Bronchial epithelial cell (primary cell): ENCODE results near the gene SNPH. TPM values are rescaled to one million over a fixed set of nuclear protein-coding genes. Genes with fewer than 3 reads are reported as not detected.

Source experiments
- DNase-seq: peaks from one replicate; pipeline ENCODE4 v3.0.0-alpha.2; 2010; ENCODE audit warnings: low read depth
- FAIRE-seq: peaks from 2 replicates; lab custom pipeline; 2011; peaks lifted over from hg19 to GRCh38; lab: Jason Lieb, UNC
- H3K27me3 ChIP-seq: 2 replicates; pipeline ENCODE4 v1.5.1; 2011; ENCODE audit warnings: low read length; ENCODE audit not compliant: control insufficient read depth, insufficient read depth
- H3K36me3 ChIP-seq: 2 replicates; pipeline ENCODE4 v1.5.1; 2011; ENCODE audit warnings: low read length; ENCODE audit not compliant: control insufficient read depth, insufficient read depth
- H3K4me3 ChIP-seq: 2 replicates; pipeline ENCODE4 v1.5.1; 2011; ENCODE audit warnings: mild to moderate bottlenecking, low read depth, low read length, control low read depth
- total RNA-seq: library from RNA; depleted of rRNA; stranded (reverse); fragments of >200 nt; gene quantifications from 2 replicates; pipeline ENCODE4 v1.2.1, GENCODE V29; 2014
- TF ChIP-seq, protein P1 (sequence below): IDR thresholded peaks from 2 replicates; pipeline ENCODE4 v1.5.1; 2011; ENCODE audit warnings: mild to moderate bottlenecking, moderate library complexity, low read length, control low read depth, inconsistent platforms; ENCODE audit not compliant: insufficient read depth, severe bottlenecking

Gene SNPH
- total RNA-seq, 1 donor from 2014 or later = 1.8 TPM

DNA sequence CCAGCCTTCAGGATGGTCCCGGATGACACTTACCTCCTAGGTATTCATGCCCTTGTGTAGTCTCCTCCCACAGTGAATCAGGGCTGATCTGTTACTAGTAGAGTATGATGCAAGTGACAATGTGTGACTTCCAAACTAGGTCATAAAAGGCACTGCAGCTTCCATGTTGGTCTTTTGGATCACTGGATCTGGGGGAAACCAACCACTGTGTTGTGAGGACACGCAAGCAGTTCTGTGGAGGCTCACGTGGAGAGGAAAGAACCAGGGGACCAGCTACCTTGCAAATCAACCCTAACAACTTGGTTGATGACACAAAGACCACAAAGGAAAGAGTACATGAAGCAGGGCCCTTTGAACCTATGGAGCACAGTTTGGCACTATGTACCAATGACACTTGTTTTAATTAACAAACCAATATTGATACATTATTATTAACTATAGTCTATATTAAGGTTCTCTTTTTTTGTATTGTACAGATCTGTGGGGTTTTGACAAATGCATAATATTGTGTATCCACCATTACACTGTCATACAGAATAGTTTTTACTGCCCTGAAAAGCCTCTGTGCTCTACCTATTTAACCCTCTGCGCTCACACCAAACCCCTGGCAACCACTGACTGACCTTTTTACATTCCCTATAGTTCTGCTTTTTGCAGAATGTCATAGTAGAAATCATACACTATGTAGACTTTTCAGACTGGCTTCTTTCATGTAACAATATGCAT lies 79.1 kb downstream of the SNPH start:
- Histone ChIP-seq H3K4me3 (no peak overlapping the region), H3K36me3 (no peaks in the 10 kb centered on the region), H3K27me3 (no peaks in the 10 kb centered on the region)
- FAIRE-seq (no peak), DNase-seq (peak; percentile 42)
- TF ChIP-seq, protein P1, sequence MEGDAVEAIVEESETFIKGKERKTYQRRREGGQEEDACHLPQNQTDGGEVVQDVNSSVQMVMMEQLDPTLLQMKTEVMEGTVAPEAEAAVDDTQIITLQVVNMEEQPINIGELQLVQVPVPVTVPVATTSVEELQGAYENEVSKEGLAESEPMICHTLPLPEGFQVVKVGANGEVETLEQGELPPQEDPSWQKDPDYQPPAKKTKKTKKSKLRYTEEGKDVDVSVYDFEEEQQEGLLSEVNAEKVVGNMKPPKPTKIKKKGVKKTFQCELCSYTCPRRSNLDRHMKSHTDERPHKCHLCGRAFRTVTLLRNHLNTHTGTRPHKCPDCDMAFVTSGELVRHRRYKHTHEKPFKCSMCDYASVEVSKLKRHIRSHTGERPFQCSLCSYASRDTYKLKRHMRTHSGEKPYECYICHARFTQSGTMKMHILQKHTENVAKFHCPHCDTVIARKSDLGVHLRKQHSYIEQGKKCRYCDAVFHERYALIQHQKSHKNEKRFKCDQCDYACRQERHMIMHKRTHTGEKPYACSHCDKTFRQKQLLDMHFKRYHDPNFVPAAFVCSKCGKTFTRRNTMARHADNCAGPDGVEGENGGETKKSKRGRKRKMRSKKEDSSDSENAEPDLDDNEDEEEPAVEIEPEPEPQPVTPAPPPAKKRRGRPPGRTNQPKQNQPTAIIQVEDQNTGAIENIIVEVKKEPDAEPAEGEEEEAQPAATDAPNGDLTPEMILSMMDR = no peak

- H3K4me3 ChIP-seq = no peak overlapping the region
- H3K27me3 ChIP-seq = no peaks in the 10 kb centered on the region
- H3K36me3 ChIP-seq = no peaks in the 10 kb centered on the region
- DNase-seq (no peak), FAIRE-seq (no peak)
- TF ChIP-seq, protein P1 = no peak
Observed at GRCh38 chr20:1345756-1346093, 79.6 kb downstream of the SNPH start.

GRCh38 chr20:1346315-1346969 lies 80.3 kb downstream of the SNPH start:
- no peak overlapping the region for H3K4me3 ChIP-seq
- TF ChIP-seq, protein P1 = no peak
- DNase-seq = no peak
- no peaks in the 10 kb centered on the region for H3K27me3 ChIP-seq
- FAIRE-seq = no peak
- no peaks in the 10 kb centered on the region for H3K36me3 ChIP-seq

GRCh38 chr20:1353956-1354355 lies 87.9 kb downstream of the SNPH start:
- no peak for FAIRE-seq
- H3K27me3 ChIP-seq = no peaks in the 10 kb centered on the region
- TF ChIP-seq, protein P1 = no peak
- no peak overlapping the region for H3K4me3 ChIP-seq
- H3K36me3 ChIP-seq = peaks cover 12% of the 10 kb centered on the region
- DNase-seq = no peak

DNA sequence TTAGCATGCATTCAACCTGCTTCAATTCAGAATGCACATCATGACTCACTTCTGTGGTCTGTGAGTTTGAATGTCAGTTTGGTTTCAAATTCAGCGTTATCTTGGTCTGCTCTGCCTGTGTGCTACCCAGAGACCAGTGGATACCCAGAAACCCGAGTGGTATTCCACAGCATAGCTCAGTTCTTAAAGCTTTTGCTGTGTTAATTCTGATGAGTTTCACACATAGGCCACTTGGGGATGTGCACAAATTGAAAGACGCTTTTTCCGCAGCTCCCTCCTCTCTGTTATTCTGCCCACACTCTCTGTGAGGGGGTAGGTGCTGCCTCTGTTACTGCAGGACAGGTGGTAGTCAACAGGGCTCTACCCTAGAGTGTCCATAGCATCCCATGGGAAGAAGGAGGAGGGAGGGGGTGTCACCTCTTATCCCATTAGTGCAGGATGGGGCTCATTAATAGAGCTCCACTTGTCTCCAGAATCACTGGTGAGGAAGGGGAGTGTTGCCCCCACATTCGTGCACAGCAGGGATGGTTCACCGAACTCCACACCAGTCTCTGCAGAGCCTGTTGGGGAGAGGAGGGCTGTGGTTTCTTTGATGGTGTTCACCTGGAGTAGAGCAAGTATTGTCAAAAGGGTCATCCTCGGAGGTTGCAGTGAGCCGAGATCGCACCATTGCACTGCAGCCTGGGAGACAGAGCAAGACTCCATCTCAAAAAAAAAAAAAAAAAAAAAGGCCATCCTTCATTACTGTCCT lies 92.0 kb downstream of the SNPH start:
- FAIRE-seq (no peak), DNase-seq (no peak)
- no peaks in the 10 kb centered on the region for H3K27me3 ChIP-seq
- H3K4me3 ChIP-seq = no peak overlapping the region
- peaks cover 12% of the 10 kb centered on the region for H3K36me3 ChIP-seq
- TF ChIP-seq, protein P1 = no peak

Other genes with a start within 250 kb of the SNPH start
- 20.3 and 20.7 TPM in 2 replicates for gene PSMF1, start 147.7 kb upstream of the SNPH start, total RNA-seq
- 0.38 TPM in 1 of 2 replicates, not detected in the other for gene TMEM74B, start 81.3 kb upstream of the SNPH start, total RNA-seq
- gene C20orf202, start 62.8 kb upstream of the SNPH start, total RNA-seq = not detected in 2 replicates
- under 0.01 TPM in 1 of 2 replicates, not detected in the other for gene RAD21L1, start 40.2 kb upstream of the SNPH start, total RNA-seq
- gene SDCBP2, start 62.8 kb downstream of the SNPH start, total RNA-seq = 96.4 and 176 TPM in 2 replicates
- 46.9 and 69.3 TPM in 2 replicates for gene FKBP1A, start 126.8 kb downstream of the SNPH start, total RNA-seq
- 18.7 and 19.7 TPM in 2 replicates for gene NSFL1C, start 200.6 kb downstream of the SNPH start, total RNA-seq
- gene SIRPB2, start 225.1 kb downstream of the SNPH start, total RNA-seq = under 0.01 and 0.26 TPM in 2 replicates